Neutrophil (primary cell): ENCODE measurements around the gene TUT7.

Source experiments
- H3K27ac ChIP-seq: fragments of 200-600 bp; sonication (generic); 2 replicates; pipeline ENCODE4 v1.5.1; 2016; ENCODE audit warnings: mild to moderate bottlenecking, moderate library complexity
- H3K27me3 ChIP-seq: fragments of 200-600 bp; sonication (generic); 2 replicates; pipeline ENCODE4 v1.6.0; 2016; ENCODE audit warnings: mild to moderate bottlenecking
- H3K36me3 ChIP-seq: fragments of 200-600 bp; sonication (generic); 2 replicates; pipeline ENCODE4 v1.5.1; 2017
- H3K4me1 ChIP-seq, 2 experiments: fragments of 200-600 bp in 1 of 2; sonication (generic) in 1 of 2; 1 replicate in 1 of 2; 2 replicates in 1 of 2; pipeline versions ENCODE4 v1.5.1 to v1.6.1; 2013 to 2016; ENCODE audit warnings: low read depth in 1 of 2, low read length in 1 of 2, mild to moderate bottlenecking in 1 of 2, moderate library complexity in 1 of 2; ENCODE audit not compliant: control insufficient read depth in 1 of 2, insufficient read depth in 1 of 2
- H3K4me3 ChIP-seq, 2 experiments: fragments of 200-600 bp in 1 of 2; sonication (generic) in 1 of 2; 1 replicate in 1 of 2; 2 replicates in 1 of 2; pipeline ENCODE4 v1.5.1; 2013 to 2016; ENCODE audit warnings: low read depth in 1 of 2, low read length in 1 of 2, mild to moderate bottlenecking in 1 of 2, moderate library complexity in 1 of 2
- H3K9me3 ChIP-seq: fragments of 200-600 bp; sonication (generic); 2 replicates; pipeline ENCODE4 v1.5.1; 2016
- CTCF ChIP-seq: fragments of 200-600 bp; sonication (generic); IDR thresholded peaks from 2 replicates; pipeline ENCODE4 v1.5.1; 2016; ENCODE audit warnings: antibody characterized with exemption

The TUT7 gene

GRCh38 chr9:86359151-86359879 lies 5.1 kb upstream of the TUT7 start:
- Histone ChIP-seq H3K27ac (peak overlapping the region; percentile 79), H3K4me1 (peaks cover 22 to 34% of the 10 kb centered on the region in 2 experiments), H3K27me3 (peaks cover 45% of the 10 kb centered on the region), H3K4me3 (peak overlapping the region; percentile 22 to 36), H3K9me3 (no peaks in the 10 kb centered on the region), H3K36me3 (no peaks in the 10 kb centered on the region)
- no peak for TF ChIP-seq CTCF

GRCh38 chr9:86356871-86357866 lies 3.0 kb upstream of the TUT7 start:
- peaks cover 37 to 45% of the 10 kb centered on the region in 2 experiments for H3K4me1 ChIP-seq
- no peak for TF ChIP-seq CTCF
- no peak overlapping the region for H3K27ac ChIP-seq
- peaks cover 9% of the 10 kb centered on the region for H3K36me3 ChIP-seq
- peaks cover 39% of the 10 kb centered on the region for H3K27me3 ChIP-seq
- H3K4me3 ChIP-seq = no peak overlapping the region
- no peaks in the 10 kb centered on the region for H3K9me3 ChIP-seq

- H3K4me1 ChIP-seq = peaks cover 51 to 58% of the 10 kb centered on the region in 2 experiments
These were observed 1.6 kb upstream of the TUT7 start for GRCh38 chr9:86355814-86356213.

GRCh38 chr9:86354818-86355309 lies 654 bp upstream of the TUT7 start:
- Histone ChIP-seq H3K27me3 (peaks cover 30% of the 10 kb centered on the region), H3K4me1 (peaks cover 61 to 62% of the 10 kb centered on the region in 2 experiments), H3K27ac (peak overlapping the region; percentile 97), H3K36me3 (peaks cover 26% of the 10 kb centered on the region), H3K9me3 (no peaks in the 10 kb centered on the region), H3K4me3 (peak overlapping the region; percentile 79 to 95)
- no peak for TF ChIP-seq CTCF

More at GRCh38 chr9:86355814-86356213, 1.6 kb upstream of the TUT7 start:
- Histone ChIP-seq H3K4me3 (peak overlapping the region in 1 of 2 experiments; percentile 95), H3K27ac (no peak overlapping the region), H3K36me3 (peaks cover 23% of the 10 kb centered on the region), H3K27me3 (peaks cover 31% of the 10 kb centered on the region), H3K9me3 (no peaks in the 10 kb centered on the region)
- TF ChIP-seq CTCF = no peak

GRCh38 chr9:86353655-86354010 lies 577 bp downstream of the TUT7 start:
- Histone ChIP-seq H3K36me3 (peaks cover 26% of the 10 kb centered on the region), H3K27me3 (peaks cover 30% of the 10 kb centered on the region), H3K9me3 (no peaks in the 10 kb centered on the region), H3K27ac (peak overlapping the region; percentile 97), H3K4me3 (peak overlapping the region; percentile 79 to 95), H3K4me1 (peaks cover 62 to 63% of the 10 kb centered on the region in 2 experiments)
- no peak for TF ChIP-seq CTCF
